Kidney (tissue), 14 donors: ENCODE measurements around the gene PROSER3. TPM values are rescaled to one million over a fixed set of nuclear protein-coding genes. Genes with fewer than 3 reads are reported as not detected.
A peak's percentile ranks its signal among the peaks of the same experiment; 100 is the strongest.

Experiments
- DNase-seq, 5 donors: peaks; one replicate each; pipeline ENCODE4 v3.0.0-alpha.2; 2013 to 2020
- FAIRE-seq: peaks from 2 replicates; lab custom pipeline; 2012; peaks lifted over from hg19 to GRCh38; lab: Jason Lieb, UNC
- H3K27ac ChIP-seq, 2 donors: one replicate each; pipeline ENCODE4 v1.7.0; 2013; ENCODE audit warnings: low read depth in 2 of 2, low read length in 2 of 2, inconsistent platforms in 1 of 2
- H3K27me3 ChIP-seq: one replicate; pipeline ENCODE4 v1.7.1; 2013; ENCODE audit warnings: low read length, inconsistent platforms; ENCODE audit not compliant: control insufficient read depth, insufficient read depth
- H3K36me3 ChIP-seq, 3 donors: one replicate each; pipeline versions ENCODE4 v1.7.0 to v1.7.1; 2013; ENCODE audit warnings: low read length in 3 of 3, control low read depth in 1 of 3, inconsistent platforms in 1 of 3; ENCODE audit not compliant: insufficient read depth in 3 of 3, control insufficient read depth in 2 of 3
- H3K4me1 ChIP-seq, 3 donors: one replicate each; pipeline versions ENCODE4 v1.7.0 to v1.7.1; 2013; ENCODE audit warnings: low read length in 3 of 3, inconsistent platforms in 1 of 3, low read depth in 1 of 3; ENCODE audit not compliant: control insufficient read depth in 2 of 3, insufficient read depth in 2 of 3
- H3K4me3 ChIP-seq, 3 donors: one replicate each; pipeline versions ENCODE4 v1.7.0 to v1.8.1; 2013; ENCODE audit warnings: low read length in 3 of 3, control low read depth in 1 of 3, inconsistent platforms in 1 of 3
- H3K9ac ChIP-seq, 3 donors: one replicate each; pipeline versions ENCODE4 v1.7.0 to v1.7.1; 2013; ENCODE audit warnings: low read length in 3 of 3, control low read depth in 1 of 3, inconsistent platforms in 1 of 3
- H3K9me3 ChIP-seq, 3 donors: one replicate each; pipeline versions ENCODE4 v1.7.0 to v1.7.1; 2013; ENCODE audit warnings: low read length in 3 of 3, control low read depth in 1 of 3, inconsistent platforms in 1 of 3; ENCODE audit not compliant: control insufficient read depth in 2 of 3, insufficient read depth in 1 of 3
- intact Hi-C: fragments of 100-400 bp; cut with DNase I; formaldehyde crosslinking; loops from one replicate; pipeline ENCODE4 v1.11.1; 2022
- polyA plus RNA-seq: library from polyadenylated mRNA; stranded (reverse); fragments of 350-450 nt; fragmentation: Illumina TruSeq; extraction: RNeasy Lipid Tissue Mini Kit (QIAGEN cat#74804); gene quantifications from one replicate; pipeline ENCODE4 v1.2.3, GENCODE V29; 2014; ENCODE audit warnings: low read depth, low replicate concordance; ENCODE audit not compliant: insufficient read depth
- total RNA-seq: library from RNA; stranded (reverse); fragmentation: NEBNext Ultra II Directional; extraction: Animal tissue kit (Norgen Biotek cat#: 25700); gene quantifications from one replicate; pipeline ENCODE4 v1.2.1, GENCODE V29; 2021
- TF ChIP-seq, protein P1 (sequence below): IDR thresholded peaks from 3 replicates; pipeline ENCODE4 v1.5.1; 2012; ENCODE audit warnings: mild to moderate bottlenecking, moderate library complexity, borderline replicate concordance; ENCODE audit not compliant: insufficient read depth; ENCODE audit errors: extremely low read depth
- donor health status: control.
- donor health status: control.
- donor health status: control.
- donor health status: control.
- donor health status: control.
- donor health status: DM: yes; HTN: yes; CAD: no.
- donor health status: Normal renal cell carcinoma (clear cell type).

The PROSER3 gene
- total and polyA plus RNA-seq, 2 donors from 2014 or later, result 2.8 to 34.9 TPM

DNA sequence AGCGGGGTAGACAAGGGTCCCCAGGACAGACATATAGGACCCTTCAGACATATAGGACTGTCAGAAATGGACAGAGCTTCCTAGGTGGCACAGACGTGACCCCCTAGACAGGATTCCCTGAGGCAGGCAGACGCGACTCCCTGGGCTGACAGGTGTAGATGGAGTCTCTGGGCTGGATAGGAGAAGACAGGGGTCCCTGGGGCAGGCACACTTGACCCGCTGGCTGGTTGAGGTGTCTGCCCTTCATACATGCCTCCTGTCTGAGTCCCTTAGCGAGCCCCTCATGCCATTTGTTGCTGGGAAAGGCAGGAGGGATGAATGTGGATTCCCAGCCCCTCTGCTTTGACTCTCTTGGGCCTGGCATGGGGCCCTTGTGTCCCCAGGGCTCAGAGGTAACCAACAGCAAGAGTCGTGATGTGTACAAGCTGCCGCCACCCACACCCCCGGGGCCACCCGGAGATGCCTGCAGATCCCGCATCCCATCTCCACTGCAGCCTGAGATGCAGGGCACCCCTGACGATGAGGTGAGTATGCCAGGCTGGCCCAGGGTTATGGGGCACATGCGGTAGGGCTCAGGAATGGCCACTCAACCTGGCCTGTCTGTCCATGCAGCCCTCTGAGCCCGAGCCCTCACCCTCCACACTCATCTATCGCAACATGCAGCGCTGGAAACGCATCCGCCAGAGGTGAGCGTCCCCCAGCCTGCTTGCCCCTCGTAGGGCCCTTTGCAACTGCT lies 4.2 kb upstream of the PROSER3 start:
- DNase-seq, result peak in 2 of 5 donors; percentile 56 to 77
- H3K27ac ChIP-seq, result no peak overlapping the region

DNA sequence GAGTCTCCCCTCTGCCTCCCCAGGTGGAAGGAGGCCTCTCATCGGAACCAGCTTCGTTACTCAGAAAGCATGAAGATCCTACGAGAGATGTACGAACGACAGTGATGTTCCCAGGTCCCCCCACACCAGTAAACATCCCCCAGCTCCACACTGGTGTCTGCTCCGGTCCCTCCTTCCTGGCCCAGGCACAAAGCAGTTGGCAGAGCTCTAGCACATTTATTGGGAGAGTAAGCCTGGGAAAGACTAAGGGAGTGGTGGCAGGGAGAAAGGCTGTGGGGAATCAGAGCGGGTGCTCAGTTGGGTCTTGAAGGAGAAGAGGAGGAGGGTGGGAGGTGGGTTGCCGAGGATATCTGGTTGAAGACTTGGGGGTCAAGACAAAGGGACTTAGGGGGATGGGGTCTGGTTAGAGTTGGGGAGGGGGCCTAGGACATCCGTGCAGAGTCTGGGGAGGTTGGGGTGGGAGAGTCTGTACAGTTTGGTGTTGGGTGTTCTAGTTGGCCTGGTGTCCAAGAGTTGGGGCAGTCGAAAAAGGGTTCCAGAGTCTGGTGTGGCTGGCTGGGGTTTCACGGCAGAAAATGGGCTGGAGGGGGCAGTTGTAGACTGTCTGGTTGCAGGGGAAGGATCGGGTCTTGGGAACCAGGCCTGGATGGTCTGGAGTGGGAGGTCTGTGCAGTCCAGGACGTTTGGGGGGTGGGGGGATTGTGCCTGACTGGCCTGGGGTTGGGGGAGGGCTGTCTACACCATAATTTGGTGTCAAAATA lies 3.4 kb upstream of the PROSER3 start:
- Histone ChIP-seq H3K36me3 (peaks cover 0 to 22% (median 10%) of the 10 kb centered on the region in 3 donors), H3K9me3 (no peaks in the 10 kb centered on the region), H3K27ac (peak overlapping the region in 1 of 2 donors; percentile 54), H3K4me1 (peaks cover 0 to 8% (median 0%) of the 10 kb centered on the region in 3 donors), H3K27me3 (no peaks in the 10 kb centered on the region), H3K9ac (no peak overlapping the region), H3K4me3 (no peak overlapping the region)
- intact Hi-C loops, result no loop called here
- TF ChIP-seq, protein P1, sequence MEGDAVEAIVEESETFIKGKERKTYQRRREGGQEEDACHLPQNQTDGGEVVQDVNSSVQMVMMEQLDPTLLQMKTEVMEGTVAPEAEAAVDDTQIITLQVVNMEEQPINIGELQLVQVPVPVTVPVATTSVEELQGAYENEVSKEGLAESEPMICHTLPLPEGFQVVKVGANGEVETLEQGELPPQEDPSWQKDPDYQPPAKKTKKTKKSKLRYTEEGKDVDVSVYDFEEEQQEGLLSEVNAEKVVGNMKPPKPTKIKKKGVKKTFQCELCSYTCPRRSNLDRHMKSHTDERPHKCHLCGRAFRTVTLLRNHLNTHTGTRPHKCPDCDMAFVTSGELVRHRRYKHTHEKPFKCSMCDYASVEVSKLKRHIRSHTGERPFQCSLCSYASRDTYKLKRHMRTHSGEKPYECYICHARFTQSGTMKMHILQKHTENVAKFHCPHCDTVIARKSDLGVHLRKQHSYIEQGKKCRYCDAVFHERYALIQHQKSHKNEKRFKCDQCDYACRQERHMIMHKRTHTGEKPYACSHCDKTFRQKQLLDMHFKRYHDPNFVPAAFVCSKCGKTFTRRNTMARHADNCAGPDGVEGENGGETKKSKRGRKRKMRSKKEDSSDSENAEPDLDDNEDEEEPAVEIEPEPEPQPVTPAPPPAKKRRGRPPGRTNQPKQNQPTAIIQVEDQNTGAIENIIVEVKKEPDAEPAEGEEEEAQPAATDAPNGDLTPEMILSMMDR, result no peak
- peak in 1 of 5 donors; percentile 48 for DNase-seq
- no peak for FAIRE-seq

More for the DNA sequence above, 4.2 kb upstream of the PROSER3 start:
- no peak overlapping the region for H3K9ac ChIP-seq
- peaks cover 0 to 12% (median 4%) of the 10 kb centered on the region in 3 donors for H3K4me1 ChIP-seq
- H3K36me3 ChIP-seq, result peaks cover 0 to 22% (median 10%) of the 10 kb centered on the region in 3 donors
- intact Hi-C loops, result no loop called here
- TF ChIP-seq, protein P1, result no peak
- no peaks in the 10 kb centered on the region for H3K27me3 ChIP-seq
- FAIRE-seq, result no peak
- no peak overlapping the region for H3K4me3 ChIP-seq
- no peaks in the 10 kb centered on the region for H3K9me3 ChIP-seq

DNA sequence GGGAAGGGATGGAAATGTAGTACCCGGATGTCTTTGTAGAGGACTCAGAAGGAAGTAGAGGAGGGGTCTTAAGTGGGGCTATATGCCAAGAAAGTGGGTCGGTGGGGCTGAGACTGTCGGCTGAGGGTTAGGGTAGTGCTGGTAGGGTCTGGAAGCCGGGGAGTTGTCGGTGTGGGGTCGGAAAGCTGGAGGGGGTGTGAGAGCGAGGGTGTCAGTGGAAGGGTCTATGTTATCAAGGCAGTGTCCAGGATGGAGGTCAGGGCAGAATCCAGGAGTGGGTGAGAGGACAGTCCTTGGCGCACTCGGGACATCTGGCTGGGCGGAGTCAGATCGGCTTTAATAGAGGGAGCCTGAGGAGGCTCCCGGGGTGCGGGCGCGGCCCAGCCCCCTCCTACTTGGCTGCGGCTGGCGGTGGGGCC lies 2.8 kb upstream of the PROSER3 start:
- peak in 1 of 5 donors; percentile 64 for DNase-seq
- no peak overlapping the region for H3K9ac ChIP-seq
- no peaks in the 10 kb centered on the region for H3K27me3 ChIP-seq
- no peak for FAIRE-seq
- TF ChIP-seq, protein P1, result no peak
- peaks cover 0 to 22% (median 10%) of the 10 kb centered on the region in 3 donors for H3K36me3 ChIP-seq
- H3K4me3 ChIP-seq, result no peak overlapping the region
- H3K4me1 ChIP-seq, result peaks cover 0 to 8% (median 0%) of the 10 kb centered on the region in 3 donors
- peak overlapping the region; percentile 22 to 54 for H3K27ac ChIP-seq
- intact Hi-C loops, result no loop called here
- no peaks in the 10 kb centered on the region for H3K9me3 ChIP-seq
